T-helper 2 cell treated with Interferon-gamma antibody and Interleukin-4, amounts not matched to agents 5 μg/mL and 100 μg/mL, for 36 hours (primary cell): ENCODE measurements around the gene SNORC.

Experiments
- DNase-seq: peaks from one replicate; pipeline ENCODE4 v3.0.0; 2021; ENCODE audit warnings: low spot score
- H3K27ac Mint-ChIP-seq: one replicate; pipeline ENCODE4 v1.8.0; 2021; ENCODE audit warnings: mild to moderate bottlenecking, mixed read lengths
- H3K27me3 Mint-ChIP-seq: one replicate; pipeline ENCODE4 v1.8.0; 2021; ENCODE audit warnings: low read depth, mixed read lengths
- H3K36me3 Mint-ChIP-seq: one replicate; pipeline ENCODE4 v1.8.0; 2021; ENCODE audit warnings: low read depth, mixed read lengths
- H3K4me1 Mint-ChIP-seq: one replicate; pipeline ENCODE4 v1.8.0; 2021; ENCODE audit warnings: low read depth, mixed read lengths
- H3K4me3 Mint-ChIP-seq: one replicate; pipeline ENCODE4 v1.8.0; 2022; ENCODE audit warnings: mild to moderate bottlenecking, moderate library complexity, mixed read lengths
- H3K9me3 Mint-ChIP-seq: one replicate; pipeline ENCODE4 v1.8.0; 2021; ENCODE audit warnings: mixed read lengths

Gene SNORC

GRCh38 chr2:232873292-232873908 is 3.3 kb downstream of the SNORC start:
- peaks cover 10% of the 10 kb centered on the region for H3K27me3 Mint-ChIP-seq
- no peak overlapping the region for H3K27ac Mint-ChIP-seq
- DNase-seq = no peak
- no peaks in the 10 kb centered on the region for H3K9me3 Mint-ChIP-seq
- peaks cover 7% of the 10 kb centered on the region for H3K4me1 Mint-ChIP-seq
- no peaks in the 10 kb centered on the region for H3K36me3 Mint-ChIP-seq
- H3K4me3 Mint-ChIP-seq = no peak overlapping the region

- Mint-ChIP-seq H3K36me3 (no peaks in the 10 kb centered on the region), H3K4me1 (peaks cover 7% of the 10 kb centered on the region), H3K9me3 (no peaks in the 10 kb centered on the region), H3K27me3 (peaks cover 10% of the 10 kb centered on the region), H3K27ac (no peak overlapping the region), H3K4me3 (no peak overlapping the region)
- no peak for DNase-seq
Measured at GRCh38 chr2:232873909-232874641, 4.0 kb downstream of the SNORC start.

GRCh38 chr2:232874677-232875223 is 4.7 kb downstream of the SNORC start:
- no peaks in the 10 kb centered on the region for H3K36me3 Mint-ChIP-seq
- peaks cover 10% of the 10 kb centered on the region for H3K27me3 Mint-ChIP-seq
- peak overlapping the region; percentile 67 for H3K4me3 Mint-ChIP-seq
- no peaks in the 10 kb centered on the region for H3K9me3 Mint-ChIP-seq
- no peak for DNase-seq
- no peak overlapping the region for H3K27ac Mint-ChIP-seq
- peaks cover 7% of the 10 kb centered on the region for H3K4me1 Mint-ChIP-seq

GRCh38 chr2:232875256-232876121 is 5.4 kb downstream of the SNORC start:
- peaks cover 7% of the 10 kb centered on the region for H3K4me1 Mint-ChIP-seq
- no peaks in the 10 kb centered on the region for H3K36me3 Mint-ChIP-seq
- peaks cover 10% of the 10 kb centered on the region for H3K27me3 Mint-ChIP-seq
- DNase-seq = no peak
- no peaks in the 10 kb centered on the region for H3K9me3 Mint-ChIP-seq
- H3K27ac Mint-ChIP-seq = no peak overlapping the region
- H3K4me3 Mint-ChIP-seq = peak overlapping the region; percentile 67

- peaks cover 7% of the 10 kb centered on the region for H3K4me1 Mint-ChIP-seq
- H3K4me3 Mint-ChIP-seq = peak overlapping the region; percentile 65
- H3K27ac Mint-ChIP-seq = no peak overlapping the region
- DNase-seq = peak; percentile 52
- H3K9me3 Mint-ChIP-seq = no peaks in the 10 kb centered on the region
- peaks cover 10% of the 10 kb centered on the region for H3K27me3 Mint-ChIP-seq
- H3K36me3 Mint-ChIP-seq = no peaks in the 10 kb centered on the region
Measured at GRCh38 chr2:232876161-232876977, 6.3 kb downstream of the SNORC start.

- Mint-ChIP-seq H3K9me3 (no peaks in the 10 kb centered on the region), H3K4me1 (peaks cover 7% of the 10 kb centered on the region), H3K27ac (no peak overlapping the region), H3K27me3 (peaks cover 10% of the 10 kb centered on the region), H3K36me3 (no peaks in the 10 kb centered on the region), H3K4me3 (peak overlapping the region; percentile 29)
- DNase-seq = no peak
Measured at GRCh38 chr2:232876978-232877441, 6.9 kb downstream of the SNORC start.

GRCh38 chr2:232877940-232878511 is 8.0 kb downstream of the SNORC start:
- DNase-seq = no peak
- Mint-ChIP-seq H3K9me3 (no peaks in the 10 kb centered on the region), H3K27ac (no peak overlapping the region), H3K27me3 (peaks cover 10% of the 10 kb centered on the region), H3K4me1 (peaks cover 7% of the 10 kb centered on the region), H3K36me3 (no peaks in the 10 kb centered on the region), H3K4me3 (peak overlapping the region; percentile 27)

GRCh38 chr2:232878855-232879617 is 9.0 kb downstream of the SNORC start:
- Mint-ChIP-seq H3K4me1 (peaks cover 7% of the 10 kb centered on the region), H3K27me3 (peaks cover 10% of the 10 kb centered on the region), H3K27ac (no peak overlapping the region), H3K4me3 (no peak overlapping the region), H3K36me3 (no peaks in the 10 kb centered on the region), H3K9me3 (no peaks in the 10 kb centered on the region)
- no peak for DNase-seq

GRCh38 chr2:232879618-232880494 is 9.8 kb downstream of the SNORC start:
- DNase-seq = no peak
- Mint-ChIP-seq H3K4me3 (no peak overlapping the region), H3K27me3 (peaks cover 10% of the 10 kb centered on the region), H3K9me3 (no peaks in the 10 kb centered on the region), H3K36me3 (no peaks in the 10 kb centered on the region), H3K4me1 (peaks cover 5% of the 10 kb centered on the region), H3K27ac (no peak overlapping the region)

GRCh38 chr2:232880764-232881351 is 10.8 kb downstream of the SNORC start:
- H3K4me3 Mint-ChIP-seq = no peak overlapping the region
- DNase-seq = no peak
- H3K36me3 Mint-ChIP-seq = no peaks in the 10 kb centered on the region
- H3K9me3 Mint-ChIP-seq = no peaks in the 10 kb centered on the region
- H3K27ac Mint-ChIP-seq = no peak overlapping the region
- H3K27me3 Mint-ChIP-seq = peaks cover 3% of the 10 kb centered on the region
- H3K4me1 Mint-ChIP-seq = no peaks in the 10 kb centered on the region

GRCh38 chr2:232882085-232882484 is 12.0 kb downstream of the SNORC start:
- Mint-ChIP-seq H3K4me1 (no peaks in the 10 kb centered on the region), H3K9me3 (no peaks in the 10 kb centered on the region), H3K27ac (no peak overlapping the region), H3K36me3 (no peaks in the 10 kb centered on the region), H3K27me3 (peaks cover 3% of the 10 kb centered on the region), H3K4me3 (no peak overlapping the region)
- no peak for DNase-seq
